Natural killer cell treated with Interleukin-12 subunit alpha and Interleukin-12 subunit beta and Interleukin-15 and Interleukin-18, amount 100 ng/mL, for 72 hours (primary cell): Measurements from ENCODE around the gene C1QTNF7. TPM values are rescaled to one million over a fixed set of nuclear protein-coding genes. Genes with fewer than 3 reads are reported as not detected.

Experiments used
- ATAC-seq, 2 donors: fragments of 150-1000 bp; cut with Tn5 transposase in 1 of 2; sonication (Bioruptor Pico), chemical (Tn5 transposase) in 1 of 2; 2 replicates each; pipeline ENCODE4 v1.10.0; 2021
- DNase-seq: peaks from one replicate; pipeline ENCODE4 v3.0.0; 2022; ENCODE audit warnings: low spot score
- H3K27ac Mint-ChIP-seq, 2 donors: 1 replicate in 1 of 2; 2 replicates in 1 of 2; pipeline ENCODE4 v1.8.0; 2022; ENCODE audit warnings: mixed read lengths in 2 of 2, mild to moderate bottlenecking in 1 of 2, moderate library complexity in 1 of 2
- H3K27me3 Mint-ChIP-seq, 2 donors: 1 replicate in 1 of 2; 2 replicates in 1 of 2; pipeline ENCODE4 v1.8.0; 2022; ENCODE audit warnings: mixed read lengths in 2 of 2
- H3K36me3 Mint-ChIP-seq: one replicate; pipeline ENCODE4 v1.8.0; 2022; ENCODE audit warnings: mixed read lengths
- H3K4me1 Mint-ChIP-seq, 2 donors: 1 replicate in 1 of 2; 2 replicates in 1 of 2; pipeline ENCODE4 v1.8.0; 2022; ENCODE audit warnings: low read depth in 2 of 2, mixed read lengths in 2 of 2, mild to moderate bottlenecking in 1 of 2
- H3K4me3 Mint-ChIP-seq: one replicate; pipeline ENCODE4 v1.8.0; 2022; ENCODE audit warnings: mixed read lengths
- H3K9me3 Mint-ChIP-seq: 2 replicates; pipeline ENCODE4 v1.8.0; 2022; ENCODE audit warnings: mixed read lengths
- total RNA-seq, 2 donors: library from RNA; stranded (reverse); gene quantifications; one replicate each; pipeline ENCODE4 v1.2.3, GENCODE V29; 2022

C1QTNF7 gene
- total RNA-seq: not detected

- no peak for ATAC-seq
- Mint-ChIP-seq H3K9me3 (no peaks in the 10 kb centered on the region), H3K27ac (no peak within 1 kb of the TSS), H3K4me3 (no peak within 1 kb of the TSS), H3K36me3 (no peaks in the 10 kb centered on the region), H3K4me1 (peaks cover 13 to 21% of the 10 kb centered on the region in 2 donors), H3K27me3 (peaks cover 0 to 7% of the 10 kb centered on the region in 2 donors)
- no peak for DNase-seq
Observed at GRCh38 chr4:15427701-15428100, at the start of gene C1QTNF7. Gene C1QTNF7 (plus strand): TSS chr4:15428033. CDS start chr4:15435744, 7,711 bp downstream.

GRCh38 chr4:15378062-15378461 is 49.8 kb upstream of the C1QTNF7 start:
- H3K27me3 Mint-ChIP-seq: peaks cover 0 to 4% of the 10 kb centered on the region in 2 donors
- DNase-seq (no peak), ATAC-seq (peak in 1 of 2 donors; percentile 59)
- H3K27ac Mint-ChIP-seq: no peak overlapping the region
- no peaks in the 10 kb centered on the region for H3K9me3 Mint-ChIP-seq
- H3K36me3 Mint-ChIP-seq: no peaks in the 10 kb centered on the region
- H3K4me1 Mint-ChIP-seq: peaks cover 9 to 12% of the 10 kb centered on the region in 2 donors
- no peak overlapping the region for H3K4me3 Mint-ChIP-seq

DNA sequence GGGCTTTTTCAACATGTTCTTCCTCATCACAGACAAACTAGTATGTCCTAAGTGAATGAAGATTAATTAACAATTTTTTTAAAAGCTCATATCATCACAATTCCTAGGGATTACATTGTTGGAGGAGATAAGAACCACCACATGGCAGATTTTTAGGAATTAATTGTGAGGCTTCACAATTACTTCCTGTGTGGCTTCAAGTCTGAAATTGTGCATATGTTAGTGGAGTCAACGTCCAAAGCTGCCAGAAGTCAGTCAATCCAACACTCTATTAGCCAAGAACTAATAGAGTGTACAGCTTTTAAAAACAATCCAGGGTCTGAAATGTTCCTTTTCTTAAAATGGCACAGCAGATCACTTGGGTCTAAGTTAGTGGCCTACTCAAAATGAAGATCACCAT is 49.3 kb upstream of the C1QTNF7 start:
- Mint-ChIP-seq H3K4me1 (peaks cover 9 to 12% of the 10 kb centered on the region in 2 donors), H3K27ac (no peak overlapping the region), H3K9me3 (no peaks in the 10 kb centered on the region), H3K36me3 (no peaks in the 10 kb centered on the region), H3K27me3 (peaks cover 0 to 4% of the 10 kb centered on the region in 2 donors), H3K4me3 (no peak overlapping the region)
- DNase-seq: no peak
- ATAC-seq: no peak

GRCh38 chr4:15381806-15382338 is 46.0 kb upstream of the C1QTNF7 start:
- H3K4me3 Mint-ChIP-seq: no peak overlapping the region
- DNase-seq: no peak
- H3K9me3 Mint-ChIP-seq: no peaks in the 10 kb centered on the region
- peaks cover 0 to 2% of the 10 kb centered on the region in 2 donors for H3K4me1 Mint-ChIP-seq
- H3K27me3 Mint-ChIP-seq: peaks cover 0 to 4% of the 10 kb centered on the region in 2 donors
- no peaks in the 10 kb centered on the region for H3K36me3 Mint-ChIP-seq
- ATAC-seq: no peak
- H3K27ac Mint-ChIP-seq: no peak overlapping the region

DNA sequence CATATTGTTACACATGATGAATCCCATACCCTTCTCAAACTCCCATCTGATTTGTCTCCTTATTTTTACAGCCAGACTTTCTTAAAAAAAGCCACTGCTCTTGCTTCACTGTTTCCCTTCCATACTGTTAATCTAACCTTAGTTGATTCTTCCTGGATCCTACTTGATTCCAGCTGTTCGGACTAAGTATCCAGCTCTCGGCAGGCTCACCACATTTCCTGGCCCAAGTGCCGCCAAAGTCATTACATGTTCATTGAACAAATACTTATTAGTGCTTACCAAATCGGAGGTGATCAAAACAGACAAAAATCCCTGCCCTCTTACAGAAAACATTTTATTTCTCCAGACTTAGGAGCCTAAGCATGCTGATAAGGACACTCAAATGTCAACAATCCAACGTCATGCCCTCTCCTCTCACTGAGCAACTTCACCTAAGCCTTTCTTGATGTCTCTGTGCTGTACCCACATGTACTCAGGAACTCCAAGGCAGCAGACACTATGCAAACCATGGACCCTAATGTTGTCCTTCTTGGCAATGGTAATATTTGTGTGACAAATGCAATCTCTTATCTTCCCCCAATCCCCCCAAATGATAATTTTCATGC is 45.1 kb upstream of the C1QTNF7 start:
- ATAC-seq: no peak
- Mint-ChIP-seq H3K27ac (no peak overlapping the region), H3K9me3 (no peaks in the 10 kb centered on the region), H3K36me3 (no peaks in the 10 kb centered on the region), H3K27me3 (peaks cover 0 to 4% of the 10 kb centered on the region in 2 donors), H3K4me3 (no peak overlapping the region), H3K4me1 (peaks cover 0 to 2% of the 10 kb centered on the region in 2 donors)
- DNase-seq: no peak

GRCh38 chr4:15385515-15385914 is 42.3 kb upstream of the C1QTNF7 start:
- Mint-ChIP-seq H3K4me3 (no peak overlapping the region), H3K27ac (no peak overlapping the region), H3K36me3 (no peaks in the 10 kb centered on the region), H3K9me3 (no peaks in the 10 kb centered on the region), H3K4me1 (no peaks in the 10 kb centered on the region), H3K27me3 (peaks cover 0 to 4% of the 10 kb centered on the region in 2 donors)
- ATAC-seq (no peak), DNase-seq (no peak)

DNA sequence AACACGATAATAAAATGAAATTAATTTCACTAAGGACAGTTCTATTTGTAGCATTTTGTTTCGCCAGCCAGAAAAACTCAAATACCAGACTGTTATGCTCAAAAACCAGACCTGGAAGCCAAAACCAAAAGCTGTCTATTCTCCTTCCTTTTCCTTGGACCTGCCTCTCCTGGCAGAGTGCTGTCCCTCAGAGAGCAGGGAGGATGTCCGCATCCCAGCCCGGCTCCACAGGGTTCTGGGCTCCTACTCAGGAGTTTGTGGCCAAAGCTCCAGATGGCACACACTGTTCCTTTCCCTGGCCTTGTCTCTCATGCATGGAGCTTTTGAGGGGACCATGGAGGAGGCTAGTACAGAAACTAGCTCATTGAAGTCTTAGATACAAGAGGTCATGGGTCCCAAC is 41.9 kb upstream of the C1QTNF7 start:
- H3K27me3 Mint-ChIP-seq: peaks cover 0 to 4% of the 10 kb centered on the region in 2 donors
- H3K27ac Mint-ChIP-seq: no peak overlapping the region
- DNase-seq (no peak), ATAC-seq (no peak)
- H3K9me3 Mint-ChIP-seq: no peaks in the 10 kb centered on the region
- no peaks in the 10 kb centered on the region for H3K4me1 Mint-ChIP-seq
- H3K36me3 Mint-ChIP-seq: no peaks in the 10 kb centered on the region
- H3K4me3 Mint-ChIP-seq: no peak overlapping the region

DNA sequence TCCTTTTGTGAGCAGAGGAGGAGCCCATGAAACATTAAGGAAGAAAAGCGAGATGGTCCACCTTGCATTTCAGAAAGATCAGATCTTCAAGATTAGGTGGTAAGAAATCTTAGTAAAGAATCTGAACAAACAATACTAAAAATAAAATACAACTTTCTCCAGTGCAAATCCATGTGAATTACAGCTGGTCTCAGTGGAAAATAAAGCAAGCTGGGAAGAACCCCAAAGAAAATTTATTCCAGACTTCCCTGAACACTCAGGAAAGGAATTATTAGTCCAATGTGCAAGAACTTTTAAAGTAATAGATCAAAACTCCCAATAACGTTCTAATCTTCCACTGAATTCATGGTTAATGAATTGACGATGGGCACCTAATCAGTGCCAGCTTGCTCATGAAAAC is 37.3 kb upstream of the C1QTNF7 start:
- no peaks in the 10 kb centered on the region for H3K9me3 Mint-ChIP-seq
- H3K27ac Mint-ChIP-seq: no peak overlapping the region
- DNase-seq (no peak), ATAC-seq (no peak)
- no peaks in the 10 kb centered on the region for H3K36me3 Mint-ChIP-seq
- H3K4me3 Mint-ChIP-seq: no peak overlapping the region
- no peaks in the 10 kb centered on the region for H3K4me1 Mint-ChIP-seq
- H3K27me3 Mint-ChIP-seq: no peaks in the 10 kb centered on the region

- Mint-ChIP-seq H3K36me3 (no peaks in the 10 kb centered on the region), H3K4me1 (peaks cover 5 to 6% of the 10 kb centered on the region in 2 donors), H3K4me3 (no peak overlapping the region), H3K9me3 (no peaks in the 10 kb centered on the region), H3K27me3 (peaks cover 0 to 2% of the 10 kb centered on the region in 2 donors), H3K27ac (no peak overlapping the region)
- no peak for DNase-seq
- no peak for ATAC-seq
Observed at GRCh38 chr4:15392053-15392805, 35.6 kb upstream of the C1QTNF7 start.

GRCh38 chr4:15395311-15395710 is 32.5 kb upstream of the C1QTNF7 start:
- DNase-seq (no peak), ATAC-seq (no peak)
- Mint-ChIP-seq H3K4me3 (no peak overlapping the region), H3K27ac (no peak overlapping the region), H3K27me3 (peaks cover 0 to 2% of the 10 kb centered on the region in 2 donors), H3K9me3 (no peaks in the 10 kb centered on the region), H3K4me1 (peaks cover 5 to 11% of the 10 kb centered on the region in 2 donors), H3K36me3 (no peaks in the 10 kb centered on the region)

- peaks cover 13 to 20% of the 10 kb centered on the region in 2 donors for H3K4me1 Mint-ChIP-seq
- no peaks in the 10 kb centered on the region for H3K36me3 Mint-ChIP-seq
- peaks cover 0 to 2% of the 10 kb centered on the region in 2 donors for H3K27me3 Mint-ChIP-seq
- H3K27ac Mint-ChIP-seq: peak overlapping the region in 1 of 2 donors; percentile 75
- ATAC-seq (peak; percentile 68 to 71), DNase-seq (peak; percentile 67)
- H3K9me3 Mint-ChIP-seq: no peaks in the 10 kb centered on the region
- H3K4me3 Mint-ChIP-seq: no peak overlapping the region
Observed at GRCh38 chr4:15396157-15396800, 31.6 kb upstream of the C1QTNF7 start.

- H3K9me3 Mint-ChIP-seq: no peaks in the 10 kb centered on the region
- DNase-seq (no peak), ATAC-seq (no peak)
- no peaks in the 10 kb centered on the region for H3K36me3 Mint-ChIP-seq
- no peak overlapping the region for H3K27ac Mint-ChIP-seq
- peaks cover 0 to 2% of the 10 kb centered on the region in 2 donors for H3K27me3 Mint-ChIP-seq
- H3K4me1 Mint-ChIP-seq: peaks cover 18 to 30% of the 10 kb centered on the region in 2 donors
- H3K4me3 Mint-ChIP-seq: no peak overlapping the region
Observed at GRCh38 chr4:15398001-15398400, 29.8 kb upstream of the C1QTNF7 start.

GRCh38 chr4:15398732-15399131 is 29.1 kb upstream of the C1QTNF7 start:
- Mint-ChIP-seq H3K27me3 (peaks cover 0 to 2% of the 10 kb centered on the region in 2 donors), H3K4me1 (peaks cover 18 to 30% of the 10 kb centered on the region in 2 donors), H3K9me3 (no peaks in the 10 kb centered on the region), H3K27ac (no peak overlapping the region), H3K4me3 (no peak overlapping the region), H3K36me3 (no peaks in the 10 kb centered on the region)
- DNase-seq: no peak
- no peak for ATAC-seq

- DNase-seq (no peak), ATAC-seq (no peak)
- peaks cover 18 to 30% of the 10 kb centered on the region in 2 donors for H3K4me1 Mint-ChIP-seq
- no peaks in the 10 kb centered on the region for H3K36me3 Mint-ChIP-seq
- H3K4me3 Mint-ChIP-seq: no peak overlapping the region
- H3K27me3 Mint-ChIP-seq: peaks cover 0 to 2% of the 10 kb centered on the region in 2 donors
- H3K9me3 Mint-ChIP-seq: no peaks in the 10 kb centered on the region
- H3K27ac Mint-ChIP-seq: peak overlapping the region in 1 of 2 donors; percentile 42
Observed at GRCh38 chr4:15400226-15400625, 27.6 kb upstream of the C1QTNF7 start.
